ENCODE data around the gene COLEC12. TPM values are rescaled to one million over a fixed set of nuclear protein-coding genes. Genes with fewer than 3 reads are reported as not detected.

Gene COLEC12
- total RNA-seq, 1 experiment from 2014 or later: not detected

GRCh38 chr18:319720-320119, 180.8 kb downstream of the COLEC12 start:
- BruUV-seq (replicated peaks): no TSS peak
- Histone ChIP-seq H3K27me3 (ENCODE audit: insufficient read depth, low read length) (peaks cover 23% of the 10 kb centered on the region), H3K9me2 (ENCODE audit: insufficient read depth) (no peaks in the 10 kb centered on the region), H3K4me3 (replicated peaks in 1 of 2; ENCODE audit: low read depth in 1 of 2, low read length in 2 of 2) (no peak overlapping the region), H4K20me1 (ENCODE audit: insufficient read depth) (no peaks in the 10 kb centered on the region), H3K9ac (ENCODE audit: low read length) (no peak overlapping the region), H2AFZ (ENCODE audit: low read depth, low read length, poor library complexity, severe bottlenecking) (no peak overlapping the region), H3K27ac (ENCODE audit: low read depth, low read length) (no peak overlapping the region), H3K79me2 (ENCODE audit: insufficient read depth, low read length) (no peaks in the 10 kb centered on the region), H3K4me2 (ENCODE audit: low read length) (no peak overlapping the region), H3K36me3 (ENCODE audit: control insufficient read depth in 1 of 2, insufficient read depth in 2 of 2, low read length in 2 of 2) (no peaks in the 10 kb centered on the region), H3K9me3 (ENCODE audit: control insufficient read depth in 1 of 2, insufficient read depth in 1 of 2, low read depth in 1 of 2, low read length in 2 of 2) (no peaks in the 10 kb centered on the region), H3K4me1 (ENCODE audit: control insufficient read depth in 1 of 2, insufficient read depth in 2 of 2, low read length in 2 of 2) (peaks cover 11 to 12% of the 10 kb centered on the region in 2 experiments; a peak in 3 of 4 replicates)
- no peak for ATAC-seq
- RAD21 ChIA-PET (ENCODE audit: low non-redundant PET in 1 of 2, low total read pairs in 2 of 2, uncharacterized antibody in 2 of 2, unreplicated experiment in 2 of 2): no interaction called here
- intact Hi-C loops (cut with micrococcal nuclease): no loop called here
- POLR2A ChIA-PET: no interaction called here
- DNase-seq (ENCODE audit: low read depth, low spot score): no peak
- CTCF ChIA-PET: no interaction called here
- no peak for TF ChIP-seq POLR2AphosphoS5 (IDR thresholded peaks at IDR 0.05; ENCODE audit: low read depth, low read length)
- TF ChIP-seq REST (IDR thresholded peaks at IDR 0.05; ENCODE audit: low read depth): no peak
- no peak for TF ChIP-seq RAD21 (IDR thresholded peaks at IDR 0.05; ENCODE audit: low read depth)

- Histone ChIP-seq H3K4me3 (replicated peaks in 1 of 2; ENCODE audit: low read depth in 1 of 2, low read length in 2 of 2) (no peak overlapping the region), H3K9ac (ENCODE audit: low read length) (no peak overlapping the region), H3K4me1 (ENCODE audit: control insufficient read depth in 1 of 2, insufficient read depth in 2 of 2, low read length in 2 of 2) (peaks cover 11 to 12% of the 10 kb centered on the region in 2 experiments; a peak in 3 of 4 replicates), H3K9me3 (ENCODE audit: control insufficient read depth in 1 of 2, insufficient read depth in 1 of 2, low read depth in 1 of 2, low read length in 2 of 2) (no peaks in the 10 kb centered on the region), H3K36me3 (ENCODE audit: control insufficient read depth in 1 of 2, insufficient read depth in 2 of 2, low read length in 2 of 2) (no peaks in the 10 kb centered on the region), H3K9me2 (ENCODE audit: insufficient read depth) (no peaks in the 10 kb centered on the region), H2AFZ (ENCODE audit: low read depth, low read length, poor library complexity, severe bottlenecking) (no peak overlapping the region), H3K4me2 (ENCODE audit: low read length) (no peak overlapping the region), H3K27ac (ENCODE audit: low read depth, low read length) (no peak overlapping the region), H4K20me1 (ENCODE audit: insufficient read depth) (no peaks in the 10 kb centered on the region), H3K27me3 (ENCODE audit: insufficient read depth, low read length) (peaks cover 23% of the 10 kb centered on the region), H3K79me2 (ENCODE audit: insufficient read depth, low read length) (no peaks in the 10 kb centered on the region)
- no TSS peak for BruUV-seq (replicated peaks)
- no peak for DNase-seq (ENCODE audit: low read depth, low spot score)
- RAD21 ChIA-PET (ENCODE audit: low non-redundant PET in 1 of 2, low total read pairs in 2 of 2, uncharacterized antibody in 2 of 2, unreplicated experiment in 2 of 2): no interaction called here
- CTCF ChIA-PET: no interaction called here
- POLR2A ChIA-PET: no interaction called here
- intact Hi-C loops (cut with micrococcal nuclease): no loop called here
- no peak for ATAC-seq
- TF ChIP-seq ATF3 (IDR thresholded peaks at IDR 0.05) (no peak), CTCF (IDR thresholded peaks at IDR 0.05 in 2 of 3, conservative IDR thresholded peaks at IDR 0.05 in 1 of 3; ENCODE audit: borderline replicate concordance in 1 of 3, insufficient read depth in 1 of 3, low read depth in 2 of 3, low read length in 2 of 3) (no peak), EGR1 (IDR thresholded peaks at IDR 0.05; ENCODE audit: low read depth) (no peak), SIN3A (IDR thresholded peaks at IDR 0.05; ENCODE audit: low read depth) (no peak), ELF1 (IDR thresholded peaks at IDR 0.05; ENCODE audit: borderline replicate concordance, low read depth) (no peak), SP1 (IDR thresholded peaks at IDR 0.05; ENCODE audit: low read depth) (no peak), ZNF274 (IDR thresholded peaks at IDR 0.05; ENCODE audit: low read depth, low read length) (no peak), ZFX (IDR thresholded peaks at IDR 0.05) (no peak), ZBTB33 (IDR thresholded peaks at IDR 0.05; ENCODE audit: extremely low read depth, insufficient replicate concordance, low read length) (no peak), TCF7L2 (IDR thresholded peaks at IDR 0.05; ENCODE audit: borderline replicate concordance, extremely low read depth, insufficient read depth, insufficient read length) (no peak)
Observed at GRCh38 chr18:318791-319291, 181.7 kb downstream of the COLEC12 start.

All from HCT116 (cell line).